Measurements from ENCODE around the gene PSMB8.

GRCh38 chr6:32842690-32843089 is 1.2 kb downstream of the PSMB8 start:
- TF ChIP-seq GATA2 (IDR thresholded peaks at IDR 0.05; ENCODE audit: low read depth, low read length) (no peak), GATA3 (IDR thresholded peaks at IDR 0.05; ENCODE audit: low read depth, low read length) (no peak)

Measured in SH-SY5Y (cell line).